ENCODE results near the gene MLPH.

MLPH gene

DNA sequence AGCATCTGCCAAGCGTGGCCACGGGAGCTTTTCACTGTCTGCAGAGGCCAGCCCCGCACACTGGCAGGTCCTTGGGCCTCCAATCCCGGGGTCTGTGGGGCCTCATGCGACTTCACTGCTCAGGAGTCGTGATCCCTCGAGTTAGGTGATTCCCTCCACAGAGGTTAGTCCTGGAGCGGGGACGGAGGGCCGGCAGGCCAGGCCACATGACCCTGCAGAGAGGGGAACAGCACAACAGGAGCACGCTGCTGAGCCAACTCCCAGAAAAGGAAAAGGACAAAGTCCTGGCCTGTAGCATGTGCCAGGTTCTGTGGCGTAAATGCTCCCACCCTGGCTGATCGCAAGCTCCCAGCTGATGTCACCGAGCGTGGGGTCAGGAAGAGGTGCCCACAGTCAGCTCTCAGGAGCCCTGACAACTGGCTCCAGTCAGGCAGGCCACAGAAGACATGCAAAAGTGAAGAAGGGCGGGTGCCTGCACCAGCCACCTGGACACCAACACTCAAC is 64.1 kb downstream of the MLPH start:
- no peak for DNase-seq
- intact Hi-C loops (cut with DNase I) = no loop called here

DNA sequence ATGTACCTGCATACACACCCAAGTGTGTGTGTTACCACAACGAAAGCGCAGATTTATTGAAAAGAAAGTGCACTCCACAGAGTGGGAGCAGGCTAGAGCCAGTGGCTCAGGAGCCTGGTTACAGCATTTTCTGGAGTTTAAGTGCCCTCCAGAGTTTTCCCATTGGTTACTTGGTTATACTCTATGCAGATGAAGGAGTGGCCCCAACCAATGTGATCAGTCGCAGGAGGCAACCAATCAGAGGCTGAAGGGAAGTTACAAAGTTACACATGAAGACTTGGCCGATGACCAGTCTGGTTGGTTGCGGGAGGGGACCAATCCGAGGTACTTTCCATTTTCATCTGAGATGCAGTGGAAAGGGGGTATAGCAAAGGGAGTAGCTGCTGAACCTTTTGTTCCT is 65.9 kb downstream of the MLPH start:
- DNase-seq = no peak
- intact Hi-C loops (cut with DNase I) = no loop called here

DNA sequence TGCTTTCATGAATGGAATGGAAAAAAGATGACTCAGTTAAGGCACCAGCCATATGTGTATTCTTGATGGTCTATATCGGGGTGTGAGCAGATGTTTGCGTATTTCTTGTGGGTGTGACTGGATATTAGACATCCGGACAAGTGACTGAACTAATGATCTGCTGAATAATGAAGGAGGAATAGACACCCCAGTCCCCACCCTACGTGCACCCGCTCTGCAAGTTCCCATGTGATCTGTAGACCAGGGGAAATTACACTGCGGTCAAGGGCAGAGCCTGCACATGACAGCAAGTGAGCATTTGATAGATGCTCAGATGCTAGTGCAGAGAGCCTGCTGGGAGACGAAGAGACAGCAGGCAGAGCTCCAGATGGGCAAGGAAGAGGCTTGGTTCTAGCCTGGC is 66.9 kb downstream of the MLPH start:
- peak in 1 of 42 donors; percentile 2 for DNase-seq
- intact Hi-C loops (cut with DNase I) = no loop called here

GRCh38 chr2:237555560-237555959 is 68.5 kb downstream of the MLPH start:
- DNase-seq = no peak
- intact Hi-C loops (cut with DNase I) = no loop called here

GRCh38 chr2:237556773-237557632 is 70.0 kb downstream of the MLPH start:
- intact Hi-C loops (cut with DNase I) = no loop called here
- DNase-seq = no peak

DNA sequence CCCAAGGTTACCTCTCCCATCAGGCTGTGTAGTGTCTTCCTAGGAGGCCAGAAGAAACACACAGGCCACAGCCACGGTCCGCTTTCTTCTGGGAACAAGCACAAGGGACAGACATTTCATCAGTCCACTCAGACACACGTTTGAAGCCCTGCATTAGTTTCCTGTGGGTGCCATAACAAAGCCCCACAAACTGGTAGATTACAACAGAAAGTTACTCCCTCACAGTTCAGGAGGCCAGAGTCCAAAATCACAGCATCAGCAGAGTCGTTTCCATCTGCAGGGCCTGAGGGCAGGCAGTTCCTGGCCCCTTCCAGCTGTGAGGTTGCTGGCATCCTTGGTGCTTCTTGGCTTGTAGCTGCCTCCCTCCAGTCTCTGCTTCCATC is 70.6 kb downstream of the MLPH start:
- intact Hi-C loops (cut with DNase I) = no loop called here
- peak in 1 of 42 donors; percentile 3 for DNase-seq

- DNase-seq = peak in 2 of 42 donors; percentile 32 to 36
- intact Hi-C loops (cut with DNase I) = no loop called here
Measured at GRCh38 chr2:237558961-237559641, 72.0 kb downstream of the MLPH start.

DNA sequence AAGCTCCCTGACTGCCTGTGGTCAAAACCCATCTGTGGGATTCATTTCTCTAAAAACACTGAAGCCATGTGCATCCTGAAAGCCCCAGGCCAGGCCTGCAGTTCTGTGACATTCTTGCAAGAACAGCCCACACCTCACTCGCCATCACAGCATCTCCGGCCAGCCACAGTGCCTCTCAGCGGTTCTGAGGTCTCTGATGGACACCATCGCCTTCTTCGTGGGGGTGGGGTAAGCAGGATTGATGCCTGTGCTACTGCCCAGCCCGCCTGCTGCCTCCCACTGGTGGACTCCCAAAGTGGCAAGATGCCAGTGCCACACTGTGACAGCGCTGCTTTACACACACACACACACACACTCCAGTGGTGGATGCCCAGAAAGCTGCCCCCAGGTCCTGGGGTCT is 74.2 kb downstream of the MLPH start:
- intact Hi-C loops (cut with DNase I) = no loop called here
- no peak for DNase-seq

GRCh38 chr2:237563816-237564215 is 76.8 kb downstream of the MLPH start:
- intact Hi-C loops (cut with DNase I) = no loop called here
- DNase-seq = peak in 2 of 42 donors; percentile 9 to 24

DNA sequence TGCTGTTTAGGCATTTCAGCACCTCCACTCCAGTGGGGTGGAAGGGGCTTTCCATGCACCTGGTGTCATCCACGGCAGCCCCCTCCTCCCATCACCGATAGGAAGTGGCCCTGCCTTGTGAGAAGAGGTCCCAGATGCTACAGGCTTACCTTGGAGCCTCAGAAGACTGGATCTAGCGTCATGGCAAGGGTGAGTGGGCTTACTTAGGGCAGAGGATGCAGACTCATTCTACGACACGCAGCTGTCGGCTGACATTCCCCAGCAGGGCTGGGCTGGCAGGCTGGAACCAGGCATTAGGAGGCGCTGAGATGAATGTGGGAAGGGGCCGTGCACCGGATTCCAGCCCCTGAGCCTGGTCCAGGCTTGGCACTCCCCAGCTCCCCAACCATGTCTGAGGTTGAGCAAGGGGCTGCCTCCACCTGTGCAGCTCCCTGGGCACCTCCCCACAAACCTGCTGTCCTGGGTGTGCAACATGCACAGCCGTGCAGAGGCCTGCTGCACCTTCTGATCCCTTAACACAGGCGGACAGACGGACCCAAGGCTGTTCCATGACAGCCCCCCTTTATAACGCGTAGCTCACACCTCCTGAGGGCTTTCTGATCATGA is 77.6 kb downstream of the MLPH start:
- intact Hi-C loops (cut with DNase I) = no loop called here
- DNase-seq = peak in 3 of 42 donors; percentile 3 to 7 (median 3)

- no peak for DNase-seq
- intact Hi-C loops (cut with DNase I) = no loop called here
Measured at GRCh38 chr2:237565974-237566373, 78.9 kb downstream of the MLPH start.

DNA sequence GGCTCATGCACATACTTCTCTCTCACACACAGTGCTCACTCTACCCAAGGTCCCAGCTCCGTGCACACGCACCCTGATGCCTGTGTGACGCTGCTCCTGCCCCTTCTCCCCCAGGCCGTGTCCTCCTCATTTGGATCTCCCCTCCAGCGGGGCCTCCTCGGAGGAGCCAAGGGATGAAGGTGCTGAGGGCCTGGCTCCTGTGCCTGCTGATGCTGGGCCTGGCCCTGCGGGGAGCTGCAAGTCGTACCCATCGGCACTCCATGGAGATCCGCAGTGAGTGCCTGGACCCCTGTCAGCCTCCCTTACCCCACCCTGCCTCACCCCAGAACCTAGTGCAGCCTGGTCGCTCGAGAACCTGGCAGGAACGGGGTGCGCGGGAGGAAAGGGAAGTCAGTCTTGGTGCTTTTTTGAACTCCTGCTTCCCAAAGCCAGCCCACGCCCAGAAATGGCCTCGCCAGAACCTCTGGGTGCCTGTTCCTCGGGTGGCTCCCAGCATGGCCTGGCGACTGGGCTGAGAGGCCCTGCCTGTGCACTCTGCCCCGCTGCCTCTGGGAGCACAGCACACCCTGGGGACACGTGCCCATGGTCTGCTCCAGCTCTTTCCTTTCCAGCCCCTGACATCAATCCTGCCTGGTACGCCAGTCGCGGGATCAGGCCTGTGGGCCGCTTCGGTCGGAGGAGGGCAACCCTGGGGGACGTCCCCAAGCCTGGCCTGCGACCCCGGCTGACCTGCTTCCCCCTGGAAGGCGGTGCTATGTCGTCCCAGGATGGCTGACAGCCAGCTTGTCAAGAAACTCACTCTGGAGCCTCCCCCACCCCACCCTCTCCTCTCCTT is 79.6 kb downstream of the MLPH start, which contains the start of gene PRLH:
TSS of gene PRLH (plus strand) at position 174 of the 835 bp plus-strand sequence. CDS start at position 174, 0 bp downstream.
- peak in 3 of 42 donors; percentile 14 to 29 (median 26) for DNase-seq
- intact Hi-C loops (cut with DNase I) = no loop called here

DNA sequence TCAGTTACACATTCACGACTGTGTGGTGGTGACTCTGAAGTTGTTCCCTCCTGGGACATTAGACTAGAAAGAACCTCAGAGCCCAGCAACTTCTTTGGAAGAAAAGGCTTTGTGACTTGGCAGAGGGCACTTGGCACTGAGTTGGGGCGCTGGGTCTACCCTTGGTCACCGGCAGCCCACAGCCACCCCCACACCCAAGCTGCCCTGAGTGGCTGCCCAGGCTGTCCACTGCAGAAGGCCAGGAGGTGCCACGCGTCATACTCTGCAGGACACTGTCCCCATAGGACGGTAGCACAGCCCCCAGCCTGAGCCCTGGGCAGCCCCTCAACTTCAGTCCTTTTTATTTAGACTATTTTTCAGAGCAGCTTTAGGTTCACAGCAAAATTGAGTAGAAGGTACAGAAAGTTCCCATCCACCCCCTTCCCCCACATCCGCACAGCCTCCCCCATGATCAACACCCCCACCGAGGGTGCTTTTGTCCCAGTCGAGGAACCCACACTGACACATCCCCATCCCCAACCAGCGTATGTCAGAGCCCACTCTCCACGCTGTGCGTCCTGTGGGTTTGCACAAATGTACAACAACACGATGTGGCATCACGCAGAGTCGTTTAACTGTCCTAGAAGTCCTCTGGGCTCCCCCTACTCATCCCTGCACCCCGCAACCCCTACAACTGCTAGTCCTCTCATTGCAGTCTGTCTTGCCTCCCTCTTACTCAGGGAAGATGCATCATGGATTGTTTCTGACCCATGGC is 80.4 kb downstream of the MLPH start:
- intact Hi-C loops (cut with DNase I) = no loop called here
- peak in 8 of 42 donors; percentile 8 to 55 (median 30) for DNase-seq

- DNase-seq = peak in 2 of 42 donors; percentile 6 to 16
- intact Hi-C loops (cut with DNase I) = no loop called here
Measured at GRCh38 chr2:237568121-237568660, 81.1 kb downstream of the MLPH start.

DNA sequence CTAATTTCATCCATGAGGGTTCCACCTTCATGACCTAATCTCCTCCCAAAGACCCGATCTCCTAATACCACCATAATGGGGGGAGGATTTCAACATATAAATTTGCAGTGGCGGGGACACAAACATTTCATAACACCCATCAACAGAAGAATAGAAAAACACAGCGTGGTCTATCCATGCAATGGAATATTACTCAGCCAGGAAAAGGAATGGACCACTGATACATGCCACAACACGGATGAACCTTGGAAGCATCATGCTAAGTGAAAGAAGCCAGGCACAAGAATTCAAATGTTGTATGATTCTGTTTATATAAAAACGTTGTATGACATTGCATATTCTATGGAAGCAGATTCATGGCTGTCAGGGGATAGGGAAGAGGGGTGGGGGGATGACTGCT is 82.0 kb downstream of the MLPH start:
- intact Hi-C loops (cut with DNase I) = no loop called here

GRCh38 chr2:237569896-237570295 is 82.8 kb downstream of the MLPH start:
- no peak for DNase-seq

More for the DNA sequence above, 82.0 kb downstream of the MLPH start:
- no peak for DNase-seq

GRCh38 chr2:237570776-237571335 is 83.8 kb downstream of the MLPH start:
- DNase-seq = no peak
- intact Hi-C loops (cut with DNase I) = no loop called here

More at GRCh38 chr2:237569896-237570295, 82.8 kb downstream of the MLPH start:
- intact Hi-C loops (cut with DNase I) = no loop called here

Measured in head of caudate nucleus (tissue), 42 donors.